BLaER1 treated with 17β-estradiol and CSF1 and Interleukin-3, amounts not matched to agents 10 nM and 100 nM (cell line): Measurements from ENCODE around the gene SLC2A8.

ENCODE experiments used
- H3K27ac ChIP-seq, 11 experiments: shearing (Covaris generic); formaldehyde crosslinking; 2 replicates each; pipeline ENCODE4 v1.8.1; 2022
- H3K27me3 ChIP-seq, 11 experiments: shearing (Covaris generic); formaldehyde crosslinking; 2 replicates each; pipeline ENCODE4 v1.8.1; 2022
- H3K36me3 ChIP-seq, 11 experiments: shearing (Covaris generic); formaldehyde crosslinking; 2 replicates each; pipeline ENCODE4 v1.8.1; 2022
- H3K4me1 ChIP-seq, 10 experiments: shearing (Covaris generic); formaldehyde crosslinking; 2 replicates each; pipeline ENCODE4 v1.8.1; 2022
- H3K4me2 ChIP-seq, 11 experiments: shearing (Covaris generic); formaldehyde crosslinking; 2 replicates each; pipeline ENCODE4 v1.8.1; 2022
- H3K4me3 ChIP-seq, 10 experiments: shearing (Covaris generic); formaldehyde crosslinking; 2 replicates each; pipeline ENCODE4 v1.8.1; 2022
- H3K9ac ChIP-seq, 11 experiments: shearing (Covaris generic); formaldehyde crosslinking; 2 replicates each; pipeline ENCODE4 v1.8.1; 2022
- H3K9me3 ChIP-seq, 11 experiments: shearing (Covaris generic); formaldehyde crosslinking; replicated peaks in 1 of 11; 2 replicates each; pipeline ENCODE4 v1.8.1; 2022
- H4K20me1 ChIP-seq, 11 experiments: shearing (Covaris generic); formaldehyde crosslinking; 2 replicates each; pipeline ENCODE4 v1.8.1; 2022
- Cebpa-rat ChIP-seq, 11 experiments: shearing (Covaris generic); IDR thresholded peaks; 2 replicates each; pipeline ENCODE4 v1.8.1; 2022

The SLC2A8 gene

DNA sequence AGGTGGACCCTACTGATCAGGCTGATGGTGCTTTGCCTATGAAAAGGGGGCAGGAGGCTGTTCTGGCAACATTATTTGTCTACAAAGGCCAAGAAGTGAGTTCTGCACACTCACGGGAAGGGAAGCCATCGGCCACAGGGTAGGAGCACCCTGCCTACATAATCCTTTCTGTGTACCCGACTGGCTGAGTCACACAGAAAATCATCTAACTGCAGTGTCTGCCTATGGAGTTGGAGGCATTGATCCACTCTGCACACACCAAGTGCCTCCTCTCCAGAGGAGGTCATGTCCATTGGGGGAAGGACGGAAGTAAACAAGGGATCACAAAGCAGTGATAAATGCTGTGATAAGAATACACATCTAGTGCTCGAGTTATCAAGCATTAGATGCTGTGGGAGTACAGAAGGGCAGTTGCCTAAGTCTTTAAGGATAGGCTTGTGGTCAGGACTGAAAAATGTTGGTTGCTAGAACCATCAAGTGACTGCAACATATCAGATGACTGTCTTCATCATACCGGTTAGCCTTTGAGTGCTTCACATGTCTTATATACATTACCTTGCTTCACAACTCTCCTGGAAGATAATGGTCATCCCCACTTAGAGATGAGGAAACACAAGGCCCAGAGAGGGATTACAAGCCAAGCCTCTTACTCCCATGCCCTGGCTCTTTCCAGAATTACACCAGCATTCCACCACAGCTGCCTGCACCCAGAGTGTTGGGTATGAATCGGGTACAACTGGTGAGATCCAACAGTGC, 1.3 kb upstream of the SLC2A8 start:
- no peaks in the 10 kb centered on the region for H3K9me3 ChIP-seq
- H3K4me2 ChIP-seq: peak overlapping the region; percentile 83 to 99 (median 96)
- no peak overlapping the region; a peak in 1 of 22 replicates for H3K9ac ChIP-seq
- no peak overlapping the region for H3K27ac ChIP-seq
- peak overlapping the region in 8 of 10 experiments; percentile 48 to 61 (median 56); a peak in 11 of 20 replicates for H3K4me3 ChIP-seq
- H4K20me1 ChIP-seq: peaks cover 0 to 34% (median 18%) of the 10 kb centered on the region in 11 experiments; a peak in 17 of 22 replicates
- peaks cover 28 to 62% (median 51%) of the 10 kb centered on the region in 11 experiments for H3K27me3 ChIP-seq
- peaks cover 0 to 10% (median 0%) of the 10 kb centered on the region in 11 experiments; a peak in 6 of 22 replicates for H3K36me3 ChIP-seq
- peaks cover 17 to 26% (median 22%) of the 10 kb centered on the region in 10 experiments for H3K4me1 ChIP-seq
- no peak for TF ChIP-seq Cebpa-rat (IDR thresholded peaks at IDR 0.05)

DNA sequence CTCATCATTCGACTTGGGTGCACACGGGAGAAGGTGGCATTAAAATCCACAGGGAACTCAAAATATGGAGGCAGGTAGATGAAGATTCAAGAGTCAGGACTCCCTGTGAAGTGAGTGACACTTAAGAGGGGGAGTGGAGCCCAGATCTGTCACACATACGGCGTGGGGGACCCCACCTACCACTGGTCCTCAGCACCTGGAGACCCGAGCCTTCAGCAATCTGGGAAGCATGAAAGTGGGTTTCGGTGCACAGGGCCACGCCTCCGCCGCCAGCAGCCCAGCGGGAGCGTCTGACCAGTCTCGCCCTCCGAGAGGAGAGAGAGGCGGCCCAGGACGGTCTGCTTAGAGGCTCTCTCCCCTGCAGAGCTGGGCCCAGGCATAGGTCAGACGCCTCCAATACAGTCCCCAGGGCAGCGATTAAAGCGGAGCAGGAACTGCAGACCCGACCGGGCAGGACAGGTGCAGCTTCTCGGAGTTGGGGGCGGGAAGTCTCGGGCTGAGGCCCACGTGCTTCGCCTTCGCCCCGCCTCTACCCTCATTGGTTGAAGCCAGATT, 639 bp upstream of the SLC2A8 start:
- TF ChIP-seq Cebpa-rat (IDR thresholded peaks at IDR 0.05): no peak
- Histone ChIP-seq H3K27ac (no peak overlapping the region), H3K4me3 (peak overlapping the region; percentile 48 to 68 (median 56)), H3K4me1 (peaks cover 16 to 23% (median 19%) of the 10 kb centered on the region in 10 experiments), H3K36me3 (peaks cover 0 to 17% (median 0%) of the 10 kb centered on the region in 11 experiments; a peak in 8 of 22 replicates), H3K27me3 (peaks cover 28 to 59% (median 47%) of the 10 kb centered on the region in 11 experiments), H3K9ac (peak overlapping the region in 3 of 11 experiments; percentile 25 to 40 (median 38); a peak in 4 of 22 replicates), H3K4me2 (peak overlapping the region; percentile 83 to 99 (median 96)), H4K20me1 (peaks cover 0 to 40% (median 18%) of the 10 kb centered on the region in 11 experiments; a peak in 17 of 22 replicates), H3K9me3 (no peaks in the 10 kb centered on the region)

DNA sequence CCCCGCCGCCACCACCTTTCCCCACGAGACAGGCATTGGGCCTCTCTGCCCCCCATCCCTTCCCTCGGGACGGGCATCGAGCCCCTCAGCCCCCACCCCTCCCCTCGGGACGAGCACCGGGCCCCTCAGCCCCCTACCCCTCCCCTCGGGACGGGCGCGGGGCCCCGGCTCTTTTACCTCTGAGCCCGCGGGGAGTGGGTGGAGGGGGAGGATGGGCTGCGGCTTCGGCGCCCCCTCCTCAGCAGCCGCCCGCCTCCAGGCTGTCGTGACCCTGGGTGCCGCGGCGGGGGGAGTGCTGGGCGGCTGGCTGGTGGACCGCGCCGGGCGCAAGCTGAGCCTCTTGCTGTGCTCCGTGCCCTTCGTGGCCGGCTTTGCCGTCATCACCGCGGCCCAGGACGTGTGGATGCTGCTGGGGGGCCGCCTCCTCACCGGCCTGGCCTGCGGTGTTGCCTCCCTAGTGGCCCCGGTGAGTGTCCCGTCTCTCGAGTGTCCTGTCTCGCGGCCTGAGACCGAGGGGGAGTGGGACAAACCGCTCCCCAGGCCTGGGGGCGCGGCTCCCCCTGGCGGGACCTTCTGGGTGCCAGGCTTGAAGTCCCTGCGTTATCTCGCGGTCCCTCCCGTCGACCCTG, 791 bp downstream of the SLC2A8 start:
- peaks cover 25 to 48% (median 39%) of the 10 kb centered on the region in 11 experiments for H3K27me3 ChIP-seq
- H3K36me3 ChIP-seq: peaks cover 0 to 29% (median 0%) of the 10 kb centered on the region in 11 experiments; a peak in 8 of 22 replicates
- peaks cover 0 to 53% (median 18%) of the 10 kb centered on the region in 11 experiments; a peak in 17 of 22 replicates for H4K20me1 ChIP-seq
- H3K4me1 ChIP-seq: peaks cover 16 to 23% (median 19%) of the 10 kb centered on the region in 10 experiments
- H3K27ac ChIP-seq: peak overlapping the region in 9 of 11 experiments; percentile 58 to 78 (median 69); a peak in 13 of 22 replicates
- no peaks in the 10 kb centered on the region for H3K9me3 ChIP-seq
- no peak for TF ChIP-seq Cebpa-rat (IDR thresholded peaks at IDR 0.05)
- peak overlapping the region; percentile 70 to 88 (median 80) for H3K9ac ChIP-seq
- H3K4me3 ChIP-seq: peak overlapping the region; percentile 64 to 78 (median 72)
- H3K4me2 ChIP-seq: peak overlapping the region; percentile 81 to 100 (median 98)

DNA sequence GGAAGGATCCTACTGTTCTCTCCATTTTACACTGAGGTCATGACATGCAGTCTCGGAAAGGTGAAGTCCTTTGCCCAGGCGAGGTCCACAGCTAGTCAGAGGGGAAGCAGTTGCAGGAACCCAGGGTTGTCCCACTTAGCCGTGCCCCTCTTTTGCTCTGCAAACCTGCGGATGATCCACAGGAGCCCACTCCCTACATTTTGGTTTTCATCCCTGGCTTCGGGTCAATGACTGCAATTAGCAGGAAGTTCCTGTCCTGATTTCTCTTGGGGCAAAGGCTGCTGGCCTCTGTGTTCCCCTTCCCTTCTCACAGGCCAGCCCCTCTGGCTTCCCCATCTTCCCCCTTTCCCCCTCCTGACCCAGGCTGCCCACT, 1.3 kb downstream of the SLC2A8 start:
- no peak overlapping the region for H3K27ac ChIP-seq
- H3K36me3 ChIP-seq: peaks cover 0 to 29% (median 0%) of the 10 kb centered on the region in 11 experiments; a peak in 8 of 22 replicates
- peak overlapping the region; percentile 64 to 78 (median 72) for H3K4me3 ChIP-seq
- TF ChIP-seq Cebpa-rat (IDR thresholded peaks at IDR 0.05): no peak
- peaks cover 22 to 43% (median 34%) of the 10 kb centered on the region in 11 experiments for H3K27me3 ChIP-seq
- H3K4me1 ChIP-seq: peaks cover 16 to 23% (median 19%) of the 10 kb centered on the region in 10 experiments
- peak overlapping the region; percentile 81 to 100 (median 98) for H3K4me2 ChIP-seq
- H4K20me1 ChIP-seq: peaks cover 0 to 54% (median 18%) of the 10 kb centered on the region in 11 experiments; a peak in 17 of 22 replicates
- peak overlapping the region; percentile 70 to 88 (median 80); a peak in 19 of 22 replicates for H3K9ac ChIP-seq
- H3K9me3 ChIP-seq: no peaks in the 10 kb centered on the region

DNA sequence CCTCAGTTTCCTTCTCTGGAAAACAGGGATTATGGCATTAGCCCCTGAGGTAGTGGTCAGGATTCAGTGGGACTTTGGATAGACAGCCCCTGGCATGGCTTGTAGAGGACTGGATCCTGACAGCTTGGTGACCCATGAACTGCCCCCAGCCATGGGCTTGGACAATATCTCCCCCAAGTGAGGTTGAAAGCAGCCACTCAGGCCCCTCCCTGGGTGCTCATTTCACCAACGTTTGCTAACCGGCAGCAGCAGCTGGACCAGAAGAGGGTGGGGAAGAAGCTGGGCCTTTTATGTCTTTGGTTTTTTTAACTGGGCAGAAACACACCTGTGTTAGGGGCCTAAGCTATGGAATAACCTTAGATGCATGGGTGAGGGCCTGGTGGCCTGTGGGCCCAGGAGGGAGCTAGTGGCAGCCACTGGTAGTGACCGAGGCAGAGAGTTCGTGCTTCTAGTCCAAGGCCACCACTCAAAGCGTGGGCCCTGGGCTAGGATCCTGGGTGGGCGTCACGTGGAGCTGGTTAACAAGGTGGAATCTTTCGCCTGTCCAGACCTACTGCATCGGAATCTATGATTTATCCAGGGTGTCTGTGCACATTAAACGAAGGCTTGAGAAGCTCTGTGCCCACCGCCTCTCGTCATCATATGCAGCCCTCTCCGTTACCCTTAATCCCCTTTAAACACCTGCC, 1.9 kb downstream of the SLC2A8 start:
- no peak for TF ChIP-seq Cebpa-rat (IDR thresholded peaks at IDR 0.05)
- peak overlapping the region in 4 of 10 experiments; percentile 64 to 76 (median 70); a peak in 7 of 20 replicates for H3K4me3 ChIP-seq
- no peak overlapping the region for H3K27ac ChIP-seq
- H3K9me3 ChIP-seq: no peaks in the 10 kb centered on the region
- peaks cover 16 to 23% (median 19%) of the 10 kb centered on the region in 10 experiments for H3K4me1 ChIP-seq
- H3K9ac ChIP-seq: peak overlapping the region in 3 of 11 experiments; percentile 80 to 88 (median 80); a peak in 5 of 22 replicates
- H3K36me3 ChIP-seq: peaks cover 0 to 34% (median 2%) of the 10 kb centered on the region in 11 experiments; a peak in 11 of 22 replicates
- H4K20me1 ChIP-seq: peaks cover 0 to 54% (median 18%) of the 10 kb centered on the region in 11 experiments; a peak in 17 of 22 replicates
- H3K4me2 ChIP-seq: peak overlapping the region; percentile 81 to 100 (median 98)
- peaks cover 21 to 40% (median 33%) of the 10 kb centered on the region in 11 experiments; a peak in 21 of 22 replicates for H3K27me3 ChIP-seq

DNA sequence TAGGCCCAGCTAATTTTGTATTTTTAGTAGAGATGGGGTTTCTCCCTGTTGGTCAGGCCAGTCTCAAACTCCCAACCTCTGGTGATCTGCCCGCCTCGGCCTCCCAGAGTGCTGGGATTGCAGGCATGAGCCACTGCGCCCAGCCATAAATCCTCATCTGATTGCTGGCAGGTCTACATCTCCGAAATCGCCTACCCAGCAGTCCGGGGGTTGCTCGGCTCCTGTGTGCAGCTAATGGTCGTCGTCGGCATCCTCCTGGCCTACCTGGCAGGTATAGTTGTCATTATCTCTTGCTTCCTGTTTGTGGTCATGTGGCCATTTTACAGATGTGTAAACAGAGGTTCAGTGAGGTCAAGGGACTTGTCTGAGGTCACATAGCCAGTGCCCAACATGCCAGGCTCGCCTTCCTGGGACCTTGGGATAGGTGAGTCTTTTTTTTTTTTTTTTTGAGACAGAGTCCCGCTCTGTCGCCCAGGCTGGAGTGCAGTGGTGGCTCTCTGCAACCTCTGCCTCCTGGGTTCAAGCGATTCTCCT, 2.8 kb downstream of the SLC2A8 start:
- Histone ChIP-seq H3K4me2 (no peak overlapping the region), H3K9ac (no peak overlapping the region), H3K36me3 (peaks cover 0 to 43% (median 9%) of the 10 kb centered on the region in 11 experiments; a peak in 12 of 22 replicates), H4K20me1 (peaks cover 0 to 54% (median 18%) of the 10 kb centered on the region in 11 experiments; a peak in 17 of 22 replicates), H3K27ac (no peak overlapping the region), H3K9me3 (no peaks in the 10 kb centered on the region), H3K4me1 (peaks cover 16 to 23% (median 19%) of the 10 kb centered on the region in 10 experiments), H3K4me3 (no peak overlapping the region), H3K27me3 (peaks cover 16 to 34% (median 28%) of the 10 kb centered on the region in 11 experiments; a peak in 21 of 22 replicates)
- no peak for TF ChIP-seq Cebpa-rat (IDR thresholded peaks at IDR 0.05)

DNA sequence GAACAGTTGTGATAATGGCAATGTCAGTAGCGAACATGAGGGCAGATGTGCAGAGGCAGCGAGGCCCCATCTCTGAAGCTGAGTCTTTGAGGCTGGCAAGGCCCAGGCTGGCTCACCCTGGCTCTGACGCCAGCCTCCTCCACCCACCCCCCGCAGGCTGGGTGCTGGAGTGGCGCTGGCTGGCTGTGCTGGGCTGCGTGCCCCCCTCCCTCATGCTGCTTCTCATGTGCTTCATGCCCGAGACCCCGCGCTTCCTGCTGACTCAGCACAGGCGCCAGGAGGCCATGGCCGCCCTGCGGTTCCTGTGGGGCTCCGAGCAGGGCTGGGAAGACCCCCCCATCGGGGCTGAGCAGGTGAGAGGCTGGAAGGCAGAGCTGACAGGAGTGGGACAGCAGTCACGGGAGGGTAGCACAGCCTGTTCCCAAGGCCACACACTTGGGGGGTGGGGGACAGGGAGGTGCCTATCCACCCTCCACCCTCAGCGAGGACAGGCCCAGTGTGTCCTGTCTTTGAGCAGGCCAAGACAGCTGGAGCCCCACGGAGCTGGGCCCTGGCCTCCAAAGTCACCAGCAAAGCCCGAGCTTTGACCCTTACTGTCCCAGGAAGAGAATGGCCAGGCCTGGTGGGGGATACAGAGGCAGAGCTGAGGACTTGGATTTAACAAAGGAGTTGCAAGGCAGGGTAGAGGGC, 5.6 kb downstream of the SLC2A8 start:
- Histone ChIP-seq H3K27me3 (peaks cover 0 to 15% (median 12%) of the 10 kb centered on the region in 11 experiments; a peak in 16 of 22 replicates), H3K4me2 (no peak overlapping the region), H3K36me3 (peaks cover 0 to 61% (median 10%) of the 10 kb centered on the region in 11 experiments; a peak in 13 of 22 replicates), H3K9me3 (no peaks in the 10 kb centered on the region), H3K4me1 (peaks cover 10 to 24% (median 13%) of the 10 kb centered on the region in 10 experiments), H3K4me3 (no peak overlapping the region), H3K9ac (no peak overlapping the region), H3K27ac (no peak overlapping the region), H4K20me1 (peaks cover 0 to 68% (median 18%) of the 10 kb centered on the region in 11 experiments; a peak in 17 of 22 replicates)
- TF ChIP-seq Cebpa-rat (IDR thresholded peaks at IDR 0.05): no peak
